Measurements from ENCODE around the gene ADAM19.

- TF ChIP-seq GATA1 (IDR thresholded peaks at IDR 0.05; ENCODE audit: low read depth, low read length) (no peak), POLR2A (IDR thresholded peaks at IDR 0.05; ENCODE audit: low read length) (no peak)
Observed at GRCh38 chr5:157451806-157452205, 123.8 kb downstream of the ADAM19 start.

All from erythroblast (primary cell).